ENCODE data around the gene CRYGN.

CRYGN gene

DNA sequence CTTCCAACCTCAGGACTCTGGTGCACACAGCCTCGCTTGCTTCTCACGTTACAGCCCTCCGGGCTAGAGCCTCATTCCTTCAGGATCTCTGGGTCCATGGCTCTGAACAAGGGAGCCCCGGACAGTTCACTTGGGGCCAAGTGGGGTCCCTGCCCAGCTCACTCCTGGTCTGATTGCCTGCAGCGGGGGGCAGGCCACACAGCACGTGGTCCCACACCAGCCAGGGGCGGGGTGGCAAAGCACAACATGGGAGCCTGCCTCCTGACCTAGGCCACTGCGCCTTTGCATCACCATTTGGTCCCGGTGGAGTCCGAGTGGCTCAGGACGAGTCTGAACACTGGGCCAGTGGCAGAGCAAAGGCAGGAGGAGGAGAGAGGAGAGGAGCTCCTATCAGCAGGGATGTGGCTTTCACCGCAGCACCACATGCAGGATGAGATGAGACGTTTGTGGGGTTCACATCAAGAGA lies 13.4 kb upstream of the CRYGN start:
- no peaks in the 10 kb centered on the region for H3K27me3 ChIP-seq (ENCODE audit: control insufficient read depth in 5 of 5, insufficient read depth in 4 of 5, low read length in 5 of 5)
- no peaks in the 10 kb centered on the region for H3K9me3 ChIP-seq (ENCODE audit: control insufficient read depth in 5 of 5, low read length in 5 of 5)
- H3K27ac ChIP-seq (ENCODE audit: low read depth, low read length): no peak overlapping the region
- no peak overlapping the region for H3K4me3 ChIP-seq (ENCODE audit: low read depth in 1 of 5, low read length in 5 of 5)
- H3K9ac ChIP-seq (ENCODE audit: low read length in 5 of 5): no peak overlapping the region
- H3K36me3 ChIP-seq (ENCODE audit: control insufficient read depth in 5 of 5, insufficient read depth in 5 of 5, low read length in 5 of 5): no peaks in the 10 kb centered on the region
- H3K4me1 ChIP-seq (ENCODE audit: control insufficient read depth in 5 of 5, insufficient read depth in 5 of 5, low read length in 5 of 5): peaks cover 0 to 12% (median 1%) of the 10 kb centered on the region in 5 donors

DNA sequence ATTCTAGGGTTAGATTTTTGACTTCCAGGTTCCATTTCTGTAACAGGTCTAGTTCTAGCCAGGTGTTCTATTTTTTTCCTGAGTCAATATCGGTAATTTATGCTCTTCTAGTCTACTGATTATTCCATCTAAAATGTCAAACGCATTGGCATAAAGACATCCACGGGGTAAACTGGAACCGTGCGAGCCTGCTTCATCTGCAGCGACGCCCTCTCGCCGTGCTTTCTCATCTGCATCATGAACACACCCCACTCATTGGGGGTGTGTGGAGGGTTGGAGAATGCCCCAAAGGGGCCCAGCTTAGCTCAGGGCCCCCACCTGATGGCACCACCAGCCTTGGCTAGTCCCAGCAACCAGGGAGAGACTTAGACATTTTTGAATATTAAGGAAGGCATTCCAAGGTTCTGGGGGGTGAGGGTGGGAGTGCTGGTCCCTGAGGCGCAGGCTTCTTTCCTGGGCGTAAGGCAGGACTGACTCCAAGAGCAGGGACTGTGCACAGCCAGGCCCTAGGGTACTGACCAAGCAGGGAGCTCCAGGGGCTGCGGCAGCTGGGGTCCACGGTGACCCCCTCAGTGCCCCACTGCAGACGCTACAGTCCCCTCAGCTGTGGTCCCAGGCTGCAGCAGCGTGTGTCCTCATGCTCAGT lies 12.9 kb upstream of the CRYGN start:
- H3K4me1 ChIP-seq (ENCODE audit: control insufficient read depth in 5 of 5, insufficient read depth in 5 of 5, low read length in 5 of 5): peaks cover 0 to 17% (median 6%) of the 10 kb centered on the region in 5 donors
- H3K27ac ChIP-seq (ENCODE audit: low read depth, low read length): no peak overlapping the region

DNA sequence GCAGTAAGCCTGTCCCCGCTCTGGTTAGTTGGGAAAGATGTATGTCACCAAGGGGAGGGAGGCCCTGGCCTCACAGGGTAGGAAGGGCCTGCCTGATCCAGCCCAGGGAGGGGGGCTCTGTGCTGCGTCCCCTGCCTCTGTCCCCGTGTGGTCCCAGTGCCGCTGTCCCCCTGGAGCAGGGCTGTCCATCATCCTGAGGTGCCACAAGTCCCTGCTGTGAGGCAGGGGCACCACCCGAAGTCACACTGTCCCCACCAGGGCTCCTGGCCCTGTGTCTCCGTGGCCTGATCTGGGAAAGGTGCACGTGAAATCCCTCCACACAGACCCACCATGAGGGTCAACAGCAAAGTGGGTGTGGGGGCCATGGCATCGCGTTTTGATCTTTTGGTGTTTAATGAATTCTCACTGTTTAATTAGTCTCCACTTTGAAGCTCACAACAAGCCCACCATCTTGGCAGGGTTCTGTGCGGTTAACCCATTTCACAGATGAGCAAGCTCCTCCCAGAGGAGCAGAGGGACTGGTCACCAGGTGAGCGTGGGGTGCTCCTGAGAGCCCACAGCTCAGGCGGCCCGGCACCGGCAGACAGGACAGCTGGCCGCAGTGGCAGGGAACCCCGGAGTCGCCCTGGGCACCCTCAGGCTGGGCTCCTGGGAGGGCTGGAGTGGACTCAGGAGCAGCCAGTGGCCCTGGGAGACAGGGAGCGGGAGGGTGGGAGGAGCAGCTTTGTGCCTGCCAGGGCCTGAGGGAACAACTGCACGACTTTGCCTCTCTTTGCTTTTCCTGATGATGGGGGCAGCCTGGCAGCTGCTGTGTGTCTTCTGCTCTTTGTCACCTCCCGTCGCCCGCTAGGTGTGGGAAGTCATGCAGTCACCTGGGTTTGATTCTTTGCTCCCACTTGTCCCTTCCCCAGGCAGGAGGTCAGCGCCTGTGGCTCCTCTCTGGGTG lies 12.0 kb upstream of the CRYGN start:
- H3K4me3 ChIP-seq (ENCODE audit: low read depth in 1 of 5, low read length in 5 of 5): no peak overlapping the region
- H3K36me3 ChIP-seq (ENCODE audit: control insufficient read depth in 5 of 5, insufficient read depth in 5 of 5, low read length in 5 of 5): no peaks in the 10 kb centered on the region
- H3K9ac ChIP-seq (ENCODE audit: low read length in 5 of 5): no peak overlapping the region
- no peak overlapping the region for H3K27ac ChIP-seq (ENCODE audit: low read depth, low read length)
- no peaks in the 10 kb centered on the region for H3K27me3 ChIP-seq (ENCODE audit: control insufficient read depth in 5 of 5, insufficient read depth in 4 of 5, low read length in 5 of 5)
- H3K4me1 ChIP-seq (ENCODE audit: control insufficient read depth in 5 of 5, insufficient read depth in 5 of 5, low read length in 5 of 5): peaks cover 0 to 14% (median 7%) of the 10 kb centered on the region in 5 donors
- H3K9me3 ChIP-seq (ENCODE audit: control insufficient read depth in 5 of 5, low read length in 5 of 5): no peaks in the 10 kb centered on the region

More for the DNA sequence above, 12.9 kb upstream of the CRYGN start:
- Histone ChIP-seq H3K27me3 (ENCODE audit: control insufficient read depth in 5 of 5, insufficient read depth in 4 of 5, low read length in 5 of 5) (no peaks in the 10 kb centered on the region), H3K9ac (ENCODE audit: low read length in 5 of 5) (no peak overlapping the region), H3K4me3 (ENCODE audit: low read depth in 1 of 5, low read length in 5 of 5) (no peak overlapping the region), H3K36me3 (ENCODE audit: control insufficient read depth in 5 of 5, insufficient read depth in 5 of 5, low read length in 5 of 5) (no peaks in the 10 kb centered on the region), H3K9me3 (ENCODE audit: control insufficient read depth in 5 of 5, low read length in 5 of 5) (no peaks in the 10 kb centered on the region)

DNA sequence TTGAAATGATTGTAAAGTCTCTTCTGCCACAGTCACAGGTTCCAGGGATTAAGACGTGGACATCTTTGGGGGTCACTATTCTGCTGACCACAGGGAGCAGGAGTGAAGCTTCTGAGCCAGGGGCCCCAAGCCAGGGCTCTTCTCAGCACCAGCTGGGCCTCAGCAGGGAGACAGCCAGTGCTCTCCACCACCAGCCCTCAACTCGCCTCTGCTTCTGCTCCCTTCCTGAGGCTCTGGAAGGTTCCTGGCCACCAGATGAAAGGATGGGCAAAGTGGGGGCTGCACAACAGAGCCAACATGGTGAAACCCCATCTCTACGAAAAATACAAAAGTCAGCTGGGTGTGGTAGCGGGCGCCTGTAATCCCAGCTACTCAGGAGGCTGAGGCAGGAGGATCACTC lies 11.2 kb upstream of the CRYGN start:
- H3K9ac ChIP-seq (ENCODE audit: low read length in 5 of 5): no peak overlapping the region
- H3K4me1 ChIP-seq (ENCODE audit: control insufficient read depth in 5 of 5, insufficient read depth in 5 of 5, low read length in 5 of 5): peaks cover 0 to 8% (median 6%) of the 10 kb centered on the region in 5 donors
- H3K27ac ChIP-seq (ENCODE audit: low read depth, low read length): no peak overlapping the region
- no peaks in the 10 kb centered on the region for H3K9me3 ChIP-seq (ENCODE audit: control insufficient read depth in 5 of 5, low read length in 5 of 5)
- H3K27me3 ChIP-seq (ENCODE audit: control insufficient read depth in 5 of 5, insufficient read depth in 4 of 5, low read length in 5 of 5): no peaks in the 10 kb centered on the region
- H3K4me3 ChIP-seq (ENCODE audit: low read depth in 1 of 5, low read length in 5 of 5): no peak overlapping the region
- no peaks in the 10 kb centered on the region for H3K36me3 ChIP-seq (ENCODE audit: control insufficient read depth in 5 of 5, insufficient read depth in 5 of 5, low read length in 5 of 5)

DNA sequence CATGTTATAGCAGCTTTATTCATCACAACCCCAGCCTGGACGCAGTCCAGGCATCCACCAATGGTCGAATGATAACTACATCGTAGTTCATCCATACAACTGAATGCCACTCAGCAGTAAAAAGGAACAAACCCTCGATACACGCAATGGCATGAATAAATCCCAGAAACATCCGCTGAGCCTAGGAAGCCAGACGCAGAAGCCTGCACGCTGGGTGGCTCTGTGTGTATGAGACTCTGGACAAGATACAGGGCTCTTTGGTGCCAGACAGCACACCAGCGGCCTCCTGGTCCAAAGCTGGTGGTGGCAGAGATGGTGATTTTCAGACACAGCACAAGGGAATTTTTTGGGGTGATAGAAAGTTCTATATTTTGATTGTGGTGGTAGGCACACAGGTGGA lies 10.0 kb upstream of the CRYGN start:
- Histone ChIP-seq H3K4me3 (ENCODE audit: low read depth in 1 of 5, low read length in 5 of 5) (no peak overlapping the region), H3K9ac (ENCODE audit: low read length in 5 of 5) (no peak overlapping the region)

DNA sequence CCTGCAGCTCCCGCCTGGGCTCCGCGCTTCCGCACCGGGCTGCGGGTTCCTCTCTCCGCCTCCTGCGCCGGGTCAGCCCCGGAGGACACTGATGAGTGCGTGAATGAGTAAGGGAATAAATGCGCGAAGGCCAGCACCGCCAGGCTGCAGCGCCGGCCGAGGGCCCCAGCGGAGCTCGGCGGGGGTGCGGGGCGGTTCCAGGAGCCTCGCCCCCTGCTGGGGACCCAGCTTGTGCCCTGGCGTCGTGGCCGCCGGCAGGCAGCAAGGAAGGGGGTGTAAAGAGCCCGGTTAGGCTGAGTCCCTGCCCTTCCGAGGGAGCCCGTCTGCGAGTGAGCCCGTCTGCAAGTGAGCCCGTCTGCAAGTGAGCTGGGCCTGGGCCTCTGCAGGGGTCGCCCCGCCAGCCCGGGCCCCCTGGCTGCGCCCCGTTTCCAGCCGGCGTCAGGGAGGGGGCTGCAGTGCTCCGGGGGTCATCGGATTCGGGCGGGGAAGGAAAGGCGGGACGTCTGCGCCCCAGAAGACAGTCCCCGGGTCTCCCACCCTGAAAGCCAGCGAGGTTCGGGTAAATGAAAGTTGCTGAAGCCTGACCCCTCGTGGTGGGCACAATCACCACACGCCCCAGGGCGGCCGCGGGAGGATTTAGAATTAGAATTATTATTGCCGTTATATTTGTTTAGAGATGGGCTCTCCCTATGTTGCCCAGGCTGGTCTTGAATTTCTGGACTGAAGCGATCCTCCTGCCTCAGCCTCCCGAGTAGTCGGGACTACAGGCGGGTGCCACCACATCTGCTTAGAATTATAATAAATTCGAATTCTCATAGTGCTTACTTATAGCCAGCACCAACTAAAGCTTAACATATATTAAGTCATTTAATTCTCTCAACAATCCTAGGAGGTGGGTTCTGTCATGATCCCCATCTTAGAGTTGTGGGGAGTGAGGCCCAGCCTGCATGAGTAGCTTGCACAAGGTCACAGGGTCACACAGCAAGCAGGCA lies 8.6 kb upstream of the CRYGN start:
- Histone ChIP-seq H3K9me3 (ENCODE audit: control insufficient read depth in 5 of 5, low read length in 5 of 5) (no peaks in the 10 kb centered on the region), H3K27me3 (ENCODE audit: control insufficient read depth in 5 of 5, insufficient read depth in 4 of 5, low read length in 5 of 5) (no peaks in the 10 kb centered on the region), H3K27ac (ENCODE audit: low read depth, low read length) (peak overlapping the region; percentile 60), H3K36me3 (ENCODE audit: control insufficient read depth in 5 of 5, insufficient read depth in 5 of 5, low read length in 5 of 5) (no peaks in the 10 kb centered on the region), H3K4me3 (ENCODE audit: low read depth in 1 of 5, low read length in 5 of 5) (peak overlapping the region in 4 of 5 donors; percentile 65 to 69 (median 66)), H3K4me1 (ENCODE audit: control insufficient read depth in 5 of 5, insufficient read depth in 5 of 5, low read length in 5 of 5) (peaks cover 0 to 8% (median 6%) of the 10 kb centered on the region in 5 donors), H3K9ac (ENCODE audit: low read length in 5 of 5) (peak overlapping the region in 4 of 5 donors; percentile 48 to 75 (median 64))

More for the DNA sequence above, 10.0 kb upstream of the CRYGN start:
- H3K4me1 ChIP-seq (ENCODE audit: control insufficient read depth in 5 of 5, insufficient read depth in 5 of 5, low read length in 5 of 5): peaks cover 0 to 8% (median 6%) of the 10 kb centered on the region in 5 donors
- H3K36me3 ChIP-seq (ENCODE audit: control insufficient read depth in 5 of 5, insufficient read depth in 5 of 5, low read length in 5 of 5): no peaks in the 10 kb centered on the region
- no peak overlapping the region for H3K27ac ChIP-seq (ENCODE audit: low read depth, low read length)
- H3K9me3 ChIP-seq (ENCODE audit: control insufficient read depth in 5 of 5, low read length in 5 of 5): no peaks in the 10 kb centered on the region
- H3K27me3 ChIP-seq (ENCODE audit: control insufficient read depth in 5 of 5, insufficient read depth in 4 of 5, low read length in 5 of 5): no peaks in the 10 kb centered on the region

DNA sequence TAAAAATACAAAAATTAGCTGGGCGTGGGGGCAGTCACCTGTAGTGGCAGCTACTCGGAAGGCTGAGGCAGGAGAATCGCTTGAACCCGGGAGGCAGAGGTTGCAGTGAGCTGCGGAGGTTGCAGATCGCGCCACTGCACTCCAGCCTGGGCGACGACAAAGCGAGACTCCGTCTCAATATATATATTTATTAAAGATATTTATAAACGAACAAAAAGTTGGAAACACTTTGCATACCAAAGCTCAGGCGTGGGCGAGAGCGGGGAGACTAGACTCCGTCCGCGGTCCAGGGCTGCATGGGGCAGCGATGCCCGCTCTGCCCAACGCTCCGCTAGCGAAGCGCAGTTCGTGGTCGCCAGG lies 7.9 kb upstream of the CRYGN start:
- Histone ChIP-seq H3K4me1 (ENCODE audit: control insufficient read depth in 5 of 5, insufficient read depth in 5 of 5, low read length in 5 of 5) (peaks cover 0 to 8% (median 6%) of the 10 kb centered on the region in 5 donors), H3K9me3 (ENCODE audit: control insufficient read depth in 5 of 5, low read length in 5 of 5) (peaks cover 0 to 2% (median 0%) of the 10 kb centered on the region in 5 donors), H3K36me3 (ENCODE audit: control insufficient read depth in 5 of 5, insufficient read depth in 5 of 5, low read length in 5 of 5) (no peaks in the 10 kb centered on the region), H3K9ac (ENCODE audit: low read length in 5 of 5) (peak overlapping the region in 4 of 5 donors; percentile 48 to 75 (median 64)), H3K27me3 (ENCODE audit: control insufficient read depth in 5 of 5, insufficient read depth in 4 of 5, low read length in 5 of 5) (no peaks in the 10 kb centered on the region), H3K4me3 (ENCODE audit: low read depth in 1 of 5, low read length in 5 of 5) (peak overlapping the region in 4 of 5 donors; percentile 65 to 69 (median 66)), H3K27ac (ENCODE audit: low read depth, low read length) (no peak overlapping the region)

DNA sequence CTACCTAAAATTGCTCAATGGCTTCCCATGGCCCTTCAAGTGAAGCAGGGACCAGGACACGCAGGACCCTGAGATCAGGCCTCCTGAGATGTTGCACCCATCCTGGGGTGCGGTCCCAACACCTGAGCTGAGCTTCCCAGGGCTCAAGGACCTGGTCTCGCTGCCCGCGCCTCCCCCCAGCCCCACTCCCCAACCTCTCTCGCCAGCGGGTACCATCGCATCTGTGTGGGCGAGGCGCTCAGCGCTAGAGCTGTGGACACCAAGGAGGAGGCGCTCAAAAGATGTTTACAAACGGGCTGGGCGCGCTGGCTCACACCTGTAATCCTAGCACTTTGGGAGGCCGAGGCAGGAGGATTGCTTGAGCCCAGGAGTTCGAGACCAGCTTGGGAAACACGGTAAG lies 7.4 kb upstream of the CRYGN start:
- Histone ChIP-seq H3K9ac (ENCODE audit: low read length in 5 of 5) (no peak overlapping the region), H3K9me3 (ENCODE audit: control insufficient read depth in 5 of 5, low read length in 5 of 5) (peaks cover 0 to 5% (median 0%) of the 10 kb centered on the region in 5 donors), H3K36me3 (ENCODE audit: control insufficient read depth in 5 of 5, insufficient read depth in 5 of 5, low read length in 5 of 5) (no peaks in the 10 kb centered on the region), H3K4me3 (ENCODE audit: low read depth in 1 of 5, low read length in 5 of 5) (no peak overlapping the region), H3K27ac (ENCODE audit: low read depth, low read length) (no peak overlapping the region), H3K4me1 (ENCODE audit: control insufficient read depth in 5 of 5, insufficient read depth in 5 of 5, low read length in 5 of 5) (peaks cover 0 to 8% (median 6%) of the 10 kb centered on the region in 5 donors), H3K27me3 (ENCODE audit: control insufficient read depth in 5 of 5, insufficient read depth in 4 of 5, low read length in 5 of 5) (no peaks in the 10 kb centered on the region)

DNA sequence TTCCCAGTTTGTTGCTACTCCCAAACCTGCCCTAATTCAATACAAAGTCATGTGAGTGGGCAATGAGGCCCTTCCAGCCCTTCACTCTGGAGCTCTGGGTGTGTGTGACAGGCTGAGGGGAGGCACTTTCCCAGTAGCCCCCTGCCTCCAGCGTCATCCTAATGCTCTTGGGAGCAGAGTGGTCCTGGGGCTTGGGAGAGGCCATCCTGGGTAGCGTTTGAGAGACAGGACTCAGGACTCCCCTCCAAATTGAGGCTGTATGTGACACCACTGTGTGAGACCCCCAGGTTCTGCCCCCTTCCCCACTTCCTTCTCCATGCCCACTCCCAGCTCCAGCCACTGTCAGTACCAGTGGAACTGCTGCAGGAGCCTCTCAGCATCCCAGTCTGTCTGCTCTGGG lies 6.5 kb upstream of the CRYGN start:
- Histone ChIP-seq H3K9ac (ENCODE audit: low read length in 5 of 5) (no peak overlapping the region), H3K4me3 (ENCODE audit: low read depth in 1 of 5, low read length in 5 of 5) (no peak overlapping the region), H3K36me3 (ENCODE audit: control insufficient read depth in 5 of 5, insufficient read depth in 5 of 5, low read length in 5 of 5) (no peaks in the 10 kb centered on the region), H3K27ac (ENCODE audit: low read depth, low read length) (no peak overlapping the region), H3K27me3 (ENCODE audit: control insufficient read depth in 5 of 5, insufficient read depth in 4 of 5, low read length in 5 of 5) (no peaks in the 10 kb centered on the region), H3K9me3 (ENCODE audit: control insufficient read depth in 5 of 5, low read length in 5 of 5) (peaks cover 0 to 5% (median 0%) of the 10 kb centered on the region in 5 donors), H3K4me1 (ENCODE audit: control insufficient read depth in 5 of 5, insufficient read depth in 5 of 5, low read length in 5 of 5) (peaks cover 0 to 14% (median 14%) of the 10 kb centered on the region in 5 donors)
